Endothelial cell of umbilical vein (primary cell): ENCODE results near the gene CYP2S1.

Experiments
- CTCF ChIP-seq, 2 donors: IDR thresholded peaks; 1 replicate in 1 of 2; 2 replicates in 1 of 2; pipeline ENCODE4 v1.5.1; 2011; ENCODE audit warnings: low read length in 2 of 2, mild to moderate bottlenecking in 2 of 2, moderate library complexity in 2 of 2, control low read depth in 1 of 2, inconsistent platforms in 1 of 2, low read depth in 1 of 2; ENCODE audit not compliant: insufficient read depth in 1 of 2; ENCODE audit errors: extremely low read depth in 1 of 2
- EZH2 ChIP-seq: IDR thresholded peaks from 2 replicates; pipeline ENCODE4 v1.6.1; 2012; ENCODE audit warnings: borderline replicate concordance, low read depth, mild to moderate bottlenecking, moderate library complexity, low read length, inconsistent platforms; ENCODE audit not compliant: severe bottlenecking
- FOS ChIP-seq: IDR thresholded peaks from 2 replicates; pipeline ENCODE4 v1.6.1; 2011; ENCODE audit warnings: mild to moderate bottlenecking, low read length, moderate library complexity, borderline replicate concordance; ENCODE audit not compliant: insufficient read depth
- GATA2 ChIP-seq: IDR thresholded peaks from 2 replicates; pipeline ENCODE4 v1.7.0; 2011; ENCODE audit warnings: low read depth, mild to moderate bottlenecking, moderate library complexity, mixed read lengths, low read length; ENCODE audit not compliant: insufficient read length, insufficient read depth
- JUN ChIP-seq: IDR thresholded peaks from 2 replicates; pipeline ENCODE4 v1.6.1; 2011; ENCODE audit warnings: borderline replicate concordance, low read depth; ENCODE audit not compliant: insufficient read length, insufficient read depth
- MAX ChIP-seq: IDR thresholded peaks from 2 replicates; pipeline ENCODE4 v1.6.1; 2011; ENCODE audit not compliant: insufficient read depth, insufficient read length
- MYC ChIP-seq: IDR thresholded peaks from one replicate; pipeline ENCODE4 v1.6.1; 2011; ENCODE audit warnings: mild to moderate bottlenecking, low read depth, low read length
- POLR2A ChIP-seq: IDR thresholded peaks from 2 replicates; pipeline ENCODE4 v1.6.1; 2012; ENCODE audit warnings: low read depth, mild to moderate bottlenecking, control low read depth, low read length
- POLR2AphosphoS5 ChIP-seq: IDR thresholded peaks from 2 replicates; pipeline ENCODE4 v1.6.1; 2012; ENCODE audit warnings: low read depth, mild to moderate bottlenecking, control low read depth, low read length, moderate library complexity; ENCODE audit not compliant: insufficient read depth

DNA sequence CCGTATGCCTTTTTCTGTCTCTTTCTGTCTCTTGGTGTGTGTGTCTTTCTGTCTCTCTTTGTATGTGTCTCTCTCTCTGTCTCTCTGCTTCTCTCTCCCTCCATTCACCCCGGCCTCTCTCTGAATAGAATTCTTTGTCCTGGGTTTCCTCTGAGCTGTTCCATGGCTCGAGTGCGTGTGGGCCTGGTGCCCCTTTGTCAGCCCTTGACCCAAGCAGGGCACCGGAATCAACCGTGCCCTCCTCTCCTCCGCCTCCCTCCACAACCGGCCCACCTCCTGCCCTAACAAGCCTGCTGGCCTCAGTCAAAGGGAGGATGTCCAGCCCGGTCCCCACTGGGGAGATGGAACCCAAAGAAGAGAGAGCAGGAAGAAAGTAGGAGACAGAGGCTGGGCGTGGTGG is 29.2 kb downstream of the CYP2S1 start:
- TF ChIP-seq CTCF (IDR thresholded peaks at IDR 0.05; ENCODE audit: extremely low read depth in 1 of 2, insufficient read depth in 1 of 2, low read depth in 1 of 2, low read length in 2 of 2) (no peak), EZH2 (no peak), POLR2AphosphoS5 (no peak), POLR2A (no peak), MAX (no peak), JUN (no peak), FOS (no peak), MYC (no peak), GATA2 (no peak)
